NCI-H82 (cell line): Measurements from ENCODE around the gene HES2.
A peak's percentile ranks its signal among the peaks of the same experiment; 100 is the strongest.
"Not testable (repeated sequence)": the region's sequence is repeated elsewhere in the genome, so short reads cannot be mapped to it uniquely, and the experiment has no call there.

ENCODE experiments used
- DNase-seq: peaks from one replicate; lab custom pipeline; 2025; lab: John Stamatoyannopoulos, UW

HES2 gene

GRCh38 chr1:6437012-6437700 is 17.4 kb upstream of the HES2 start:
- peak; percentile 28 for DNase-seq

- not testable (repeated sequence) for DNase-seq
Measured at GRCh38 chr1:6436277-6436676, 16.6 kb upstream of the HES2 start.

DNA sequence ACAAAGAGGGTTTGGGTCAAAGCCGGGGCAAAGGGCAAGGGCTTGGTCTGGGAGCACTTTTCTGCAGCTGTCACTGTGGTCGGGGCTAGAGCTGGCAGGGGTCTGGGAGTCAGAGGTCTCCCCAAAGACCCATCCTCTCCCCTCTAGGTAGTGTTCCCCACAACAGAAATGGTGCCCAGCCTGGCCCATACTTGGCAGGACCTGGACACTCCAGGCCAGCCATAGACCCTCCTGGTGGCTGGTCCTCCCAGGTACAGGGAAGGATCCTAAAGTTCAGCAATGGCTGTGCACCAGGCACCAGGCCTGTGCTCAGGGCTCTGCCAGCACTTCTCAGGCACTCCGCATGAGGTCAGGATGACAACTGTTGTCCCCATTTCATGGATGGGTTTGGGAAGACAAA is 15.8 kb upstream of the HES2 start:
- no peak for DNase-seq

- DNase-seq, result no peak
Measured at GRCh38 chr1:6435129-6435528, 15.4 kb upstream of the HES2 start.

DNA sequence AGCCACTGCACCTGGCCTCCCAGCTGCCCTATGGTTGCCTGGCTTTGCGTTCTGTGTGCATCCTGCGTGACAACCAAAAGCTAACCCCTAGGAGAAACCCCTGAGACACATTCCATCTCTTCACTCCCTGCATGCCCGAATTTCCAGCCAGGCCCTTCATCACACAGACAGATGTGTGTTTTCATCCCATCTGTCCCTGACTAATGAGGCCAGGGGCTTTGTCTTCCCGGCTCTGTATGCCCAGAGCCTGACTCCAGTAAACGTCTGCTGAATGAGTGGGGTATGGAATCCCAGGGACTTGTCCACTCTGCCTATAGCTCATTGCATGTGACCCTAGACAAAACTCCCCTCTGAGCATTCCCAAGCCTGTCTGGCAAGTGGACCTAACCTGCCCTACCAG is 14.5 kb upstream of the HES2 start:
- DNase-seq, result peak; percentile 46

DNA sequence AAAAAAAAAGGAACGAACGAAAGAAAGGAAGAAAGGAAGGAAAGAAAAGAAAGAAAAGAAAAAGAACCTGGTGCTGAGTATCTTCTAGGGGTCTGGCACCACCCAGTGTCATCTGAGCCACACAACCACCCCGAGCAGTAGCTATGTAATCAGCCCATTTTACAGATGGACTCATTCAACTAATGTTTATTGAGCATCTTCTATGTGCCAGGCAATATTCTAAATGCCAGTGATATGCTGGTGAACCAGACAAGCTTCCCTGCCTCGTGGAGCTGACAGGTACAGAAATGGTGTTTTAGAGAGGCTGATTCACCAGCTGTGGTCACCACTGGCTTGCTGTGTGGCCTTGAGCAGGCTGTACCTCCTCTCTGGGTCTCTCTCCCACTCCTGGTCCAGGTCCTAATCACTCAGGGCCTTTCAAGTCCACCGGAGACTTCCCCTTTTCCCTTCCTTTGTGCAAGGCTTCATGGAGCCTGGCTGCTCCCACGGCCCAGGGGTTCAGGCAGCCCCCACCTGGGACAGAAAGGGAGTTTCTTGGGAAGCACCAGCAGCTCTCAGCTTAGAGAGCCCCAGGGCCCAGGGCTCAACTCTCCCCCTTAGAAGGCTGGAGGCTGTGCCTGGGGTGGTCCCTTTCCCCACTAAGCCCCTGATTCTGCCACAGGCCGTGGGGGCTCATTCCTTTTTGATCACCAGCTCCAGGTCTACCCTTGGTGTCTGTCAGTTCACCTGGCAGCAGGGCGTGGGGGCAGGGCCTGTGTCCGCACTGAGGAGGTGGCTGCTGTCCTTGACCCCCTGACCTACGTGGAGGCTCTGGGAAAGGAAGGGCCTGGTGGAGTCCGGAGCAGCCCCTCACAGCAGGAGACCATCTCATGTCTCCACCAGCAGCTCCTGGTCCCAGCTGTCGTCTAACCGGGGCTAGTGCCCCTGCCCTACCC is 12.2 kb upstream of the HES2 start:
- DNase-seq, result not testable (repeated sequence)

GRCh38 chr1:6429660-6430411 is 10.1 kb upstream of the HES2 start:
- not testable (repeated sequence) for DNase-seq

DNA sequence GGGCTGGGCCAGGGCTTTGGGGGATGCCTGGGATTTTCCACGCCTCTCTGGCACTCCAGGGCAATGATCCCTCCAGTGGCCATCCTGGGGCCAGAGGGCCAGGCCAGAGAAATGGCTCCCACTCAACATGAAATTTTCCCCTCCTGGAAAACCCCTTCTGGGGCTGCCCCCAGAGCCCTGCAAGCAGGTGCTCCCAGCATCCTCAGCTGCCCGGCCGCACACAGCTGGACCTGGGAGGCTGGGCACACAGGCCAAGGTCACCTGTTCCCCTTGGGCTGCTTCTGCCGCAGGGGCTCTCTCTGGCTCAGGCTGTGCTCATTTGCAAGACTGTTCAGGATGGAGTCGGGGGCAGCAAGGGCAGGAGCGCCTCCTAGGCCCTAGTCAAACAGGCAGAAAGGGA is 8.7 kb upstream of the HES2 start:
- DNase-seq, result not testable (repeated sequence)

- DNase-seq, result no peak
Measured at GRCh38 chr1:6427441-6428390, 8.0 kb upstream of the HES2 start.

GRCh38 chr1:6426972-6427350 is 7.2 kb upstream of the HES2 start:
- DNase-seq, result no peak

- DNase-seq, result no peak
Measured at GRCh38 chr1:6426277-6426971, 6.7 kb upstream of the HES2 start.

DNA sequence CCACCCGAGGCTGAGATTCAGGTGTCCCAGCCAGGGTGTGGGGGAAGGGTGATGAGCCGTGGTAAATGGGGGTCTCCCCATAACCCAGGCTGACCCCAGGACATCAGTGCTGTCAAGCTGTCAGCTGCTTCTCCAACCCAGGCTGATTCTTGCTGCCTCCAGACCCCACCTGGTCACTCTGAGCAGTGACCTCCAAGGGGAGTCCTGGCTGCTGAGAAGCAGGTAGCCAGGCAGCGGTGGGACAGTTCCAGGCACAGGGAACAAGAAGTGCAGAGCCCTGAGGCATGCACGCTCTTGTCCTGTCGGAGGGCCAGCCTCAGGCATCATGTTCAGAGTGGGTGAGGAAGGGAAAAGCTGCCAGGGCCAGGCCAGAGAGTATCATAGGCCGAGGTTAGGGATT is 5.9 kb upstream of the HES2 start:
- no peak for DNase-seq

GRCh38 chr1:6424619-6425593 is 5.2 kb upstream of the HES2 start, which contains the start of gene ESPN:
Gene ESPN (plus strand): TSS chr1:6424776. CDS start chr1:6424956, 180 bp downstream.
- peak; percentile 61 for DNase-seq

DNA sequence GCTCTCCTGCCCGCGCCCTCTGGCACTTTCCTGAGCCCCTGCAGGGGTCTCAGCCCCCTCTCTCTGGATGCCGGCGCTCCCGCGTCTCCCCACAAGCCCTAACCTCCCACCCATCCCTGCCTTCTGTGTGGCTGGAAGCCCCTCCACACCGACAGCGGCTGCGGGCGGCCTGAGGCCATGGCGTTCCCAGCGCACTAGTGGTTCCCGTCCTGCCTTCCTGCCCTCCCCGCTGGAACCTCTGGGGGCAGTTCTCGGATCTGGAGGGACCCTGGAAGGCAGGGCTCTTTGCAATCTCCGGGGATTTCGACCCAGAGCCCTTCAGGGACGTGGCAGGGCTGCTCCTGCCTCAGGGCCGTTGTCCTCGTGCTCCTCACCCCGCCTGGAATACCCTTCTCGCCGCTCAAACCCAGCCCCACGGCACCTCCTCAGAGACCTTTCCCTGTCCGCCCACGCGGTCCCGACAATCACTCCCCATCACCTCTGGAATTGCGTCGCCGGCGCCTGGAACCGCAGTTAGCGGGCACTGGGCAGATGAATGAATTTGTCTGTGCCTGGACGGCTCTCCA is 4.4 kb upstream of the HES2 start:
- peak; percentile 49 for DNase-seq

DNA sequence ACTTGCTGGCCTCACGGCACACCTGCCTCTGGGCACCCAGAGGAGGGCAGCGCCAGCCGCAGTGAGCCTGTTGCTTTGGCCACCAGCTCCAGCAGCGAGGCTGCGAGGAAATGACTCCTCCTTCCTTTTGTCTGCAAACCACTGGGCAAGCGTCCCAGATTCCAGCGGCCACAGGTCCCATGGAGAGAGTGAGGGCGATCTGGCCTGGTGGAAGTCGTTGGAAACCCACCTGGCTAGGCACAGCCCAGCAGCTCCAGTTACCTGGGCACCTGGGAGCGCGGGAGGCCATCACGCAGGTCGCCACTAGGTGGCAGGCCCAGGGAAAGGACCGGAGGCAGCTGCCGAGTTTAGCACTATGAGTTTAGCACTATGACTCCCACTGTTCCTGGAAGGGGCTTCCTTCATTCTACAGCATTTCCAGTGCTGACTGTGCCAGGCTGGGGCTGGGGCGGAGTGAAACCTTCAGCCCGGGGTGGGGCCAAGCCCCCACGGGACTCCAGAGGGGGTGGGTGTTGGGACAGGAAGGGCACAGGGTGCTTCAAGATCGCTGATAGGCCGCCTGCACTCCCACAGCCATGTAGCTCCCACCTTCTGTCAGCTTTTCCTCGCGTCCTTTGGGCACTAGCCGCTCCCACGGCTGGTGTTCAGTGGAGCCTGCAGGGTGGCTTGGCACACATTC is 3.7 kb upstream of the HES2 start:
- peak; percentile 80 for DNase-seq

DNA sequence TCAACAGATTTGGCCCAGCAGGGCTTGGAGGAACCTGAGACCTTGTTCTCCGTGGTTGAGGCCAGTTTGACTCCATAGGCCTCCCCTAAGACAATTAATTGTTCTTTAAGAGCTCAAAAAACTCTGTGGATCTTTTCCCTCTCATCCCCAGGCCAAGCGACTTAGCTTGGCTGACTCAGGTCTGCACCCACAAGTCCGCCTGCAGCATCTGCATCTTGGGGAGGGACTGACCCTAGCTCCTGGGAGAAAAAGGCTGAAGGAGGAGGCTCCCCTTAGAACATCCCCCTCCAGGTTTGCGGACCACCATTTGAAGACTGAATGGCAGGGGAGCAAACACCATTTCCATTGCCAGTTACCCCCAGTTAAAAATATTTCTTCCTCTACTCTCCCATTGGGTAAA is 1.5 kb upstream of the HES2 start:
- DNase-seq, result peak; percentile 52

- peak; percentile 62 for DNase-seq
Measured at GRCh38 chr1:6420454-6421042, 829 bp upstream of the HES2 start.

GRCh38 chr1:6419397-6419803 is 319 bp downstream of the HES2 start:
- DNase-seq, result peak; percentile 65
